IMR-90 (cell line): ENCODE results near the gene CDYL2. TPM values are rescaled to one million over a fixed set of nuclear protein-coding genes. Genes with fewer than 3 reads are reported as not detected.

Experiments
- ATAC-seq: fragments of 200-7000 bp; cut with Tn5 transposase; 2 replicates; pipeline ENCODE4 v1.9.1; 2020; ENCODE audit warnings: low read depth, mild to moderate bottlenecking, moderate library complexity
- BruUV-seq: library from RNA; stranded (reverse); fragments of 400-500 nt; replicated peaks from 2 replicates; lab custom pipeline; 2021; lab: Mats Ljungman, UMichigan
- CTCF ChIA-PET: fragments of 300-600 bp; formaldehyde crosslinking; extraction: SDS; loops from one replicate; lab custom pipeline; 2021; ENCODE audit warnings: antibody characterized with exemption; lab: Yijun Ruan, JAX
- POLR2A ChIA-PET: fragments of 300-600 bp; sonication (Branson Sonifier 250); formaldehyde crosslinking; loops from one replicate; lab custom pipeline; 2022; ENCODE audit warnings: antibody characterized with exemption; ENCODE audit not compliant: unreplicated experiment; lab: Charles Lee
- DNase-seq: peaks from one replicate; pipeline ENCODE4 v3.0.0; 2013
- H2AFZ ChIP-seq: replicated peaks from 2 replicates; pipeline ENCODE3; 2013; ENCODE audit warnings: low read length, mild to moderate bottlenecking; ENCODE audit not compliant: poor library complexity
- H2AK5ac ChIP-seq: 2 replicates; pipeline ENCODE4 v1.6.1; 2013; ENCODE audit warnings: low read depth, low read length, inconsistent platforms
- H2AK9ac ChIP-seq: replicated peaks from 2 replicates; pipeline ENCODE3; 2013; ENCODE audit warnings: mild to moderate bottlenecking, low read depth, low read length, moderate library complexity; ENCODE audit not compliant: poor library complexity
- H2BK120ac ChIP-seq: 2 replicates; pipeline ENCODE4 v1.6.1; 2013; ENCODE audit warnings: low read depth, low read length, inconsistent platforms
- H2BK15ac ChIP-seq: 3 replicates; pipeline ENCODE4 v1.6.1; 2013; ENCODE audit warnings: low read depth, low read length, inconsistent platforms
- H2BK20ac ChIP-seq: 2 replicates; pipeline ENCODE4 v1.6.1; 2013; ENCODE audit warnings: low read depth, mild to moderate bottlenecking, inconsistent platforms, low read length, moderate library complexity
- H2BK5ac ChIP-seq: 2 replicates; pipeline ENCODE4 v1.6.1; 2013; ENCODE audit warnings: mild to moderate bottlenecking, low read depth, low read length, inconsistent platforms; ENCODE audit not compliant: poor library complexity, severe bottlenecking
- H3K14ac ChIP-seq: replicated peaks from 2 replicates; pipeline ENCODE4 v1.6.1; 2013; ENCODE audit warnings: low read depth, low read length, inconsistent platforms
- H3K18ac ChIP-seq: 2 replicates; pipeline ENCODE4 v1.6.1; 2013; ENCODE audit warnings: low read depth, low read length, control low read depth
- H3K23ac ChIP-seq: 2 replicates; pipeline ENCODE4 v1.6.1; 2013; ENCODE audit warnings: low read depth, low read length, inconsistent platforms
- H3K27ac ChIP-seq: 2 replicates; pipeline ENCODE4 v1.5.1; 2013; ENCODE audit warnings: mild to moderate bottlenecking, control low read depth, low read length; ENCODE audit not compliant: insufficient read depth
- H3K27me3 ChIP-seq: 2 replicates; pipeline ENCODE4 v1.6.1; 2013; ENCODE audit warnings: low read length; ENCODE audit not compliant: control insufficient read depth, insufficient read depth
- H3K36me3 ChIP-seq: 2 replicates; pipeline ENCODE4 v1.6.1; 2013; ENCODE audit warnings: low read length, mixed read lengths; ENCODE audit not compliant: control insufficient read depth, insufficient read depth
- H3K4ac ChIP-seq: 2 replicates; pipeline ENCODE4 v1.6.1; 2013; ENCODE audit warnings: low read depth, low read length, inconsistent platforms
- H3K4me1 ChIP-seq: 2 replicates; pipeline ENCODE4 v1.6.1; 2013; ENCODE audit warnings: low read length, mixed read lengths; ENCODE audit not compliant: control insufficient read depth, insufficient read depth
- H3K4me2 ChIP-seq: 2 replicates; pipeline ENCODE4 v1.6.1; 2013; ENCODE audit warnings: low read depth, mild to moderate bottlenecking, control low read depth, low read length, moderate library complexity
- H3K4me3 ChIP-seq: 2 replicates; pipeline ENCODE4 v1.5.1; 2013; ENCODE audit warnings: low read depth, mild to moderate bottlenecking, control low read depth, low read length, moderate library complexity; ENCODE audit not compliant: insufficient read depth
- H3K56ac ChIP-seq: 2 replicates; pipeline ENCODE4 v1.6.1; 2013; ENCODE audit warnings: low read length, inconsistent platforms; ENCODE audit not compliant: insufficient read depth; ENCODE audit errors: extremely low read depth
- H3K79me1 ChIP-seq, 2 experiments: 2 replicates each; pipeline ENCODE4 v1.6.1; 2013; ENCODE audit warnings: low read length in 2 of 2, inconsistent platforms in 1 of 2, low read depth in 1 of 2
- H3K9ac ChIP-seq: 2 replicates; pipeline ENCODE4 v1.6.1; 2013; ENCODE audit warnings: low read depth, low read length, control low read depth
- H3K9me1 ChIP-seq: 2 replicates; pipeline ENCODE4 v1.6.1; 2013; ENCODE audit warnings: low read length, inconsistent platforms; ENCODE audit not compliant: insufficient read depth
- H3K9me3 ChIP-seq: 2 replicates; pipeline ENCODE4 v1.6.1; 2013; ENCODE audit warnings: low read length; ENCODE audit not compliant: control insufficient read depth, insufficient read depth
- H4K20me1 ChIP-seq: 2 replicates; pipeline ENCODE4 v1.6.1; 2013; ENCODE audit warnings: low read length, inconsistent platforms; ENCODE audit not compliant: insufficient read depth
- H4K5ac ChIP-seq: 2 replicates; pipeline ENCODE4 v1.6.1; 2013; ENCODE audit warnings: mild to moderate bottlenecking, low read depth, low read length, control low read depth
- H4K8ac ChIP-seq, 2 experiments: 2 replicates each; pipeline ENCODE4 v1.6.1; 2013; ENCODE audit warnings: low read depth in 2 of 2, low read length in 2 of 2, control low read depth in 1 of 2, inconsistent platforms in 1 of 2
- H4K91ac ChIP-seq: 2 replicates; pipeline ENCODE4 v1.6.1; 2013; ENCODE audit warnings: low read depth, low read length, inconsistent platforms; ENCODE audit not compliant: insufficient read depth
- BHLHE40 ChIP-seq: fragments of 150-350 bp; IDR thresholded peaks from 2 replicates; pipeline ENCODE4 v1.6.1; 2016; ENCODE audit warnings: mild to moderate bottlenecking, low read depth, low read length
- CEBPB ChIP-seq: IDR thresholded peaks from 2 replicates; pipeline ENCODE4 v1.6.1; 2012; ENCODE audit warnings: low read depth, low read length, improper control_type of control experiment
- CHD1 ChIP-seq: IDR thresholded peaks from 2 replicates; pipeline ENCODE4 v1.6.1; 2012; ENCODE audit warnings: low read depth, low read length, improper control_type of control experiment
- CTCF ChIP-seq: conservative IDR thresholded peaks from 2 replicates; pipeline ENCODE4 v1.5.1; 2012; ENCODE audit warnings: mild to moderate bottlenecking, low read depth, low read length, improper control_type of control experiment
- ELK1 ChIP-seq: fragments of 150-350 bp; IDR thresholded peaks from 2 replicates; pipeline ENCODE4 v1.6.1; 2016; ENCODE audit warnings: low read depth, mild to moderate bottlenecking, low read length, moderate library complexity, borderline replicate concordance
- FOS ChIP-seq: fragments of 150-350 bp; IDR thresholded peaks from 2 replicates; pipeline ENCODE4 v1.6.1; 2016; ENCODE audit warnings: low read depth, low read length
- MAFK ChIP-seq: IDR thresholded peaks from 2 replicates; pipeline ENCODE4 v1.6.1; 2012; ENCODE audit warnings: low read depth, low read length, improper control_type of control experiment
- MAZ ChIP-seq: IDR thresholded peaks from 2 replicates; pipeline ENCODE4 v1.6.1; 2012; ENCODE audit warnings: low read depth, mild to moderate bottlenecking, low read length, improper control_type of control experiment, moderate library complexity, borderline replicate concordance
- MXI1 ChIP-seq: IDR thresholded peaks from 2 replicates; pipeline ENCODE4 v1.6.1; 2012; ENCODE audit warnings: low read depth, mild to moderate bottlenecking, low read length, moderate library complexity, borderline replicate concordance
- NFE2L2 ChIP-seq: fragments of 150-350 bp; IDR thresholded peaks from 2 replicates; pipeline ENCODE4 v1.6.1; 2016; ENCODE audit warnings: low read depth, mild to moderate bottlenecking, low read length
- POLR2A ChIP-seq: IDR thresholded peaks from 2 replicates; pipeline ENCODE4 v1.6.1; 2012; ENCODE audit warnings: mild to moderate bottlenecking, low read depth, low read length
- RAD21 ChIP-seq: IDR thresholded peaks from 2 replicates; pipeline ENCODE4 v1.6.1; 2012; ENCODE audit warnings: low read length, improper control_type of control experiment
- RCOR1 ChIP-seq: IDR thresholded peaks from 2 replicates; pipeline ENCODE4 v1.6.1; 2012; ENCODE audit warnings: mild to moderate bottlenecking, low read length, improper control_type of control experiment; ENCODE audit not compliant: insufficient replicate concordance
- RFX5 ChIP-seq: IDR thresholded peaks from 2 replicates; pipeline ENCODE4 v1.8.0; 2012; ENCODE audit warnings: low read depth, mild to moderate bottlenecking, low read length, moderate library complexity
- SMC3 ChIP-seq: fragments of 150-350 bp; IDR thresholded peaks from 2 replicates; pipeline ENCODE4 v1.6.1; 2016; ENCODE audit warnings: low read depth, mild to moderate bottlenecking, antibody characterized with exemption, low read length, moderate library complexity
- USF2 ChIP-seq: fragments of 150-350 bp; IDR thresholded peaks from 2 replicates; pipeline ENCODE4 v1.6.1; 2017; ENCODE audit warnings: mild to moderate bottlenecking, antibody characterized with exemption, low read length, low read depth
- WGBS, 2 experiments: methylation state at CpG; one replicate each; pipeline versions ENCODE4 v1.1.5 to v1.1.7; 2013; ENCODE audit warnings: missing lambda C conversion rate in 2 of 2; ENCODE audit not compliant: insufficient read length in 1 of 2; ENCODE audit errors: extremely low coverage in 2 of 2; 5-methylcytosine and 5-hydroxymethylcytosine counted together
- dilution Hi-C: fragments of 300-500 bp; cut with HindIII; formaldehyde crosslinking; loops from one replicate; pipeline ENCODE4 v1.14.3; 2018; ENCODE audit warnings: low sequenced_read_pairs; ENCODE audit not compliant: unreplicated experiment
- in situ Hi-C: fragments of 300-500 bp; cut with MboI; formaldehyde crosslinking; loops from 3 replicates; pipeline ENCODE4 v1.14.3; 2019; ENCODE audit warnings: low sequenced_read_pairs, inconsistent platforms, mixed read lengths
- intact Hi-C: fragments of 100-400 bp; cut with micrococcal nuclease; formaldehyde crosslinking; loops from 2 replicates; pipeline ENCODE4 v1.10.0; 2022
- polyA plus RNA-seq, 3 experiments: library from polyadenylated mRNA; depleted of rRNA; stranded (reverse); fragments of >200 nt; gene quantifications; 2 replicates each; pipeline ENCODE4 v1.2.3, GENCODE V29; 2012; ENCODE audit warnings: low replicate concordance in 1 of 3
- total RNA-seq: library from RNA; depleted of rRNA; stranded (reverse); fragments of >200 nt; gene quantifications from 2 replicates; pipeline ENCODE4 v1.2.3, GENCODE V29; 2012

The CDYL2 gene
- total and polyA plus RNA-seq, 2 of the 4 experiments (the other 2 are of a cell fraction), result 1.2 to 3.9 TPM

- H2BK5ac ChIP-seq, result no peak overlapping the region
- no peak overlapping the region for H2AFZ ChIP-seq
- H4K8ac ChIP-seq, result no peak overlapping the region
- H3K9me1 ChIP-seq, result no peaks in the 10 kb centered on the region
- H3K27me3 ChIP-seq, result no peaks in the 10 kb centered on the region
- ATAC-seq, result no peak
- no peak overlapping the region for H3K14ac ChIP-seq
- no peak overlapping the region for H2AK5ac ChIP-seq
- 100% methylated on average over 1 of the region's 10 CpGs; no CpG with 5 or more reads in 1 of the 2 experiments for WGBS, 2 experiments
- H3K4me1 ChIP-seq, result no peaks in the 10 kb centered on the region; the same call in 1 of the 2 replicates
- H3K27ac ChIP-seq, result no peak overlapping the region
- no peak overlapping the region for H2BK120ac ChIP-seq
- TF ChIP-seq RCOR1 (no peak), CHD1 (no peak), USF2 (no peak), RAD21 (no peak), ELK1 (no peak), MAFK (no peak), CEBPB (no peak), MXI1 (no peak), CTCF (no peak), SMC3 (no peak), FOS (no peak), RFX5 (no peak), BHLHE40 (no peak), NFE2L2 (no peak), MAZ (no peak), POLR2A (no peak)
- H4K91ac ChIP-seq, result no peak overlapping the region
- CTCF ChIA-PET, result no interaction called here
- H3K23ac ChIP-seq, result no peak overlapping the region
- peaks cover 8% of the 10 kb centered on the region; the same call in 1 of the 2 replicates for H3K9me3 ChIP-seq
- no peak overlapping the region for H2BK15ac ChIP-seq
- H3K9ac ChIP-seq, result no peak overlapping the region
- H3K4me3 ChIP-seq, result no peak overlapping the region
- peak; percentile 45 for DNase-seq
- H3K4ac ChIP-seq, result no peak overlapping the region
- no peak overlapping the region for H3K18ac ChIP-seq
- H3K4me2 ChIP-seq, result no peak overlapping the region
- in situ Hi-C loops, result no loop called here
- no peaks in the 10 kb centered on the region for H4K20me1 ChIP-seq
- H3K79me1 ChIP-seq, result no peaks in the 10 kb centered on the region
- H4K5ac ChIP-seq, result no peak overlapping the region
- H3K36me3 ChIP-seq, result no peaks in the 10 kb centered on the region
- intact Hi-C loops, result no loop called here
- dilution Hi-C loops, result no loop called here
- H2BK20ac ChIP-seq, result no peak overlapping the region
- no peak overlapping the region for H3K56ac ChIP-seq
- no TSS peak for BruUV-seq
- no peak overlapping the region for H2AK9ac ChIP-seq
- POLR2A ChIA-PET, result no interaction called here
Measured at GRCh38 chr16:80580109-80580832, 224.1 kb downstream of the CDYL2 start.
